Measurements from ENCODE around the gene TAS2R60. TPM values are rescaled to one million over a fixed set of nuclear protein-coding genes. Genes with fewer than 3 reads are reported as not detected.

TAS2R60 gene
- total and polyA plus RNA-seq, 2 of the 8 experiments (the other 6 are each of a cell fraction or from before 2014, with no cell fraction given), result 0.15 to 0.32 TPM

DNA sequence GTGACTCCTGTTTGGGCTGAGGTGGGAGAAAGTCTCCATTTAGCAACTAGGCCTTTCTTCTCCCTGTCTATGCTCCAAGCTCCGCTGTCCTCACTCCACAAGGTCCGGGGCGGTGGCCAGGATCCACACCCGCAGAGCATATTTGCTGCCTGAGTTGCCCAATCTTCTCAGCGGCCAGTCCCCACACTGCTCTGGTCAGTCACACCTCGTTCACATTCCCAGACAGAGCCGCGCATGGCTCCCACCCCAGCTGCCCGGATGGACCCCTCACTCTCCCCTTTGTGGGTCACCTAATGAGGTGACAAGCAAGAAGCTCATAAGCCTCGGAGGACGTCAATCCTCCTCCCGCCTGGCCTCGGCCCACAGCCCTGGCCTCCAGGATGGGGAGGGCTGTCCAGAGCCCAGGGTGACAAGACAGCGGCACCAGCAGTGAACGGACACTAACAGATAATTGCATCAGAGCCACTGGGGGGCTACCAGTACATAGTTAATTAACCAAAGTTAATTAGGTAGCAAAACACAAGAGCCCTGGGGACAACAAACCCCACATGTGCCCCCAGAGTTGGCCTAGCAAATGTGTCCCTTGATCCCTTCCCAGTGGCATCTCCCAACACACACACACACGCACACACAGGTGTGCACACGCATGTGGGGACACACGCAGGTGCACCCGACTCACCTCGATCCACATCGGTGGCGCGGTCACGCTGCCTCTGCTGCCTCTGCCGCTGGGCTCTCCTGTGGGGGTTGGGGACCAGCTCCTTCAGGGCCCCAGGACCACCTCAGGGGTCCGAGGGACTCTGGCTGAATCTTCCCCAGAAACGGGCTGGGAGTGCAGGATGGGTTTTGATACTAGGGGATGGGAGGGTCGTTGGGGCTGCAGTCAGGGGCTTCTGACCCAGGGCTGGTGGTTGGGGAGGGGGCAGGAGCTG is 46.4 kb upstream of the TAS2R60 start:
- DNase-seq (ENCODE audit: low read depth in 1 of 2, low spot score in 2 of 2) (no peak), FAIRE-seq (no peak)
- Histone ChIP-seq H4K5ac (ENCODE audit: insufficient read length, low read depth, low read length) (no peak overlapping the region), H3K9ac (replicated peaks in 1 of 4; ENCODE audit: extremely low read depth in 1 of 4, low read depth in 3 of 4, low read length in 3 of 4) (no peak overlapping the region), H2BK120ac (replicated peaks; ENCODE audit: low read depth, low read length) (no peak overlapping the region), H3K27ac (ENCODE audit: low read depth, low read length) (no peak overlapping the region), H3K79me1 (ENCODE audit: low read depth, low read length) (peaks cover 5% of the 10 kb centered on the region; the same call in 1 of the 2 replicates), H4K91ac (replicated peaks; ENCODE audit: insufficient read length, low read length) (no peak overlapping the region), H2BK12ac (ENCODE audit: low read depth, low read length) (no peak overlapping the region), H2BK5ac (ENCODE audit: low read depth, low read length) (no peak overlapping the region; the same call in 1 of the 2 replicates), H3K4me2 (ENCODE audit: insufficient read depth in 1 of 2, low read depth in 2 of 2, low read length in 2 of 2) (no peak overlapping the region), H3K18ac (ENCODE audit: extremely low read depth, low read length) (no peak overlapping the region), H3K4me3 (ENCODE audit: extremely low read depth in 1 of 4, insufficient read depth in 2 of 4, low read depth in 3 of 4, low read length in 4 of 4) (no peak overlapping the region), H4K20me1 (replicated peaks in 1 of 2; ENCODE audit: control insufficient read depth in 1 of 2, insufficient read depth in 2 of 2, low read length in 2 of 2) (peaks cover 11 to 31% of the 10 kb centered on the region in 2 experiments), H3K23me2 (ENCODE audit: low read depth, low read length) (no peaks in the 10 kb centered on the region), H3K79me2 (ENCODE audit: control insufficient read depth in 1 of 2, insufficient read depth in 2 of 2, low read length in 2 of 2) (peaks cover 0 to 5% of the 10 kb centered on the region in 2 experiments; a peak in 2 of 4 replicates), H4K8ac (ENCODE audit: extremely low read depth, insufficient read depth, low read length) (no peak overlapping the region), H2AK5ac (ENCODE audit: low read depth, low read length) (no peak overlapping the region), H3K56ac (replicated peaks; ENCODE audit: insufficient read length, low read depth, low read length) (no peak overlapping the region), H3K27me3 (replicated peaks in 1 of 4; ENCODE audit: control insufficient read depth in 3 of 4, extremely low read depth in 1 of 4, insufficient read depth in 3 of 4, low read length in 3 of 4) (no peaks in the 10 kb centered on the region), H3K23ac (ENCODE audit: insufficient read length) (no peak overlapping the region), H2BK15ac (ENCODE audit: low read length) (no peak overlapping the region), H3K4ac (replicated peaks; ENCODE audit: insufficient read length, low read depth, low read length) (no peak overlapping the region), H3K4me1 (replicated peaks in 1 of 4; ENCODE audit: control insufficient read depth in 3 of 4, insufficient read depth in 4 of 4, low read length in 3 of 4) (no peaks in the 10 kb centered on the region), H2BK20ac (ENCODE audit: low read length) (no peak overlapping the region), H3K36me3 (ENCODE audit: control insufficient read depth in 2 of 4, insufficient read depth in 4 of 4, low read length in 3 of 4) (peaks cover 54 to 92% (median 87%) of the 10 kb centered on the region in 4 experiments), H3K9me3 (ENCODE audit: insufficient read depth in 2 of 2, low read depth in 1 of 2, low read length in 1 of 2) (no peaks in the 10 kb centered on the region), H2AFZ (ENCODE audit: low read length) (no peak overlapping the region), H3K14ac (ENCODE audit: insufficient read length) (no peak overlapping the region)
- ChIA-PET CTCF (ENCODE audit: partially characterized antibody) (interaction anchor here (0.5 to 23.5 kb wide), 10 partner anchors 8 to 1792 kb away, joined by 3 to 359 read pairs (median 6); partner anchors contain the start of genes EPHA1 and ZYX), POLR2A (ENCODE audit: partially characterized antibody) (interaction anchor here (1.2 to 25.2 kb wide), 5 partner anchors 6 to 140 kb away, joined by 3 to 518 read pairs (median 46); partner anchors contain the start of genes EPHA1 and ZYX)
- WGBS, 2 experiments (ENCODE audit: extremely low coverage in 1 of 2, insufficient coverage in 1 of 2, insufficient read length in 1 of 2, insufficient replicate concordance in 2 of 2, low coverage in 1 of 2, low lambda C conversion rate in 2 of 2, missing lambda C conversion rate in 1 of 2), result 87% methylated on average over 27 of the region's 28 CpGs; no CpG with 5 or more reads in 1 of the 2 experiments
- TF ChIP-seq KDM1A (IDR thresholded peaks at IDR 0.05; ENCODE audit: borderline replicate concordance, low read length) (no peak), MAFK (IDR thresholded peaks at IDR 0.05; ENCODE audit: low read depth, low read length) (no peak), RXRA (IDR thresholded peaks at IDR 0.05; ENCODE audit: insufficient read depth, low read depth, low read length) (no peak), RBBP5 (IDR thresholded peaks at IDR 0.05; ENCODE audit: borderline replicate concordance, low read depth, low read length) (no peak), EGR1 (IDR thresholded peaks at IDR 0.05; ENCODE audit: borderline replicate concordance, low read depth, low read length) (no peak), TEAD4 (IDR thresholded peaks at IDR 0.05; ENCODE audit: low read depth, low read length) (no peak), CTBP2 (IDR thresholded peaks at IDR 0.05; ENCODE audit: borderline replicate concordance, insufficient read depth, insufficient read length, low read length) (no peak), USF2 (IDR thresholded peaks at IDR 0.05; ENCODE audit: low read length) (no peak), SIX5 (IDR thresholded peaks at IDR 0.05; ENCODE audit: low read depth, low read length) (no peak), SP2 (IDR thresholded peaks at IDR 0.05; ENCODE audit: low read length) (no peak)
